ENCODE data around the gene BCL2L2. TPM values are rescaled to one million over a fixed set of nuclear protein-coding genes. Genes with fewer than 3 reads are reported as not detected.

Gene BCL2L2
- polyA plus RNA-seq, 1 of the 3 experiments (the other 2 are of a cell fraction) = 30.6 TPM

GRCh38 chr14:23320584-23321571 is 14.2 kb downstream of the BCL2L2 start, which contains the start of gene PABPN1:
TSS of gene PABPN1 (plus strand) at chr14:23321457. CDS start at chr14:23321470, 13 bp downstream.
- CTCF ChIA-PET = interaction anchor here (0.6 to 13.2 kb wide), 16 partner anchors 10 to 239 kb away, joined by 3 to 179 read pairs (median 3); partner anchors contain the start of genes BCL2L2, CMTM5, HOMEZ and NGDN
- peak; percentile 94 for DNase-seq
- TF ChIP-seq FOXM1 (IDR thresholded peaks at IDR 0.05; ENCODE audit: low read depth) = no peak
- peak; percentile 50; the same call in 1 of the 2 replicates for TF ChIP-seq SIN3A (IDR thresholded peaks at IDR 0.05; ENCODE audit: borderline replicate concordance, low read depth, low read length)
- TF ChIP-seq ELF1 (IDR thresholded peaks at IDR 0.05) = no peak
- peak; percentile 4; the same call in 1 of the 2 replicates for TF ChIP-seq NRF1 (IDR thresholded peaks at IDR 0.05; ENCODE audit: low read depth, low read length)
- no peak; the same call in 1 of the 2 replicates for TF ChIP-seq NFIC (IDR thresholded peaks at IDR 0.05; ENCODE audit: borderline replicate concordance)
- no peak for TF ChIP-seq FOXJ3 (CRISPR knock-in tag; IDR thresholded peaks at IDR 0.05)
- no peak for TF ChIP-seq EZH2phosphoT487 (IDR thresholded peaks at IDR 0.05; ENCODE audit: borderline replicate concordance, low read depth)
- TF ChIP-seq IRF3 (IDR thresholded peaks at IDR 0.05; ENCODE audit: low read depth, low read length) = peak; percentile 96
- TF ChIP-seq ZBTB33 (IDR thresholded peaks at IDR 0.05; ENCODE audit: borderline replicate concordance, low read depth) = peak; percentile 80; the same call in 1 of the 2 replicates
- TF ChIP-seq USF2 (IDR thresholded peaks at IDR 0.05; ENCODE audit: borderline replicate concordance, low read depth, low read length) = peak; percentile 59; the same call in 1 of the 2 replicates
- no peak for TF ChIP-seq MEF2A (IDR thresholded peaks at IDR 0.05; ENCODE audit: borderline replicate concordance, low read depth)
- peak; percentile 73 for TF ChIP-seq GABPA (IDR thresholded peaks at IDR 0.05; ENCODE audit: low read depth)
- peak; percentile 74 for TF ChIP-seq POLR2AphosphoS5 (IDR thresholded peaks at IDR 0.05; ENCODE audit: low read depth, low read length)
- no peak for TF ChIP-seq TCF12 (IDR thresholded peaks at IDR 0.05)
- peak; percentile 99 for TF ChIP-seq PBX3 (IDR thresholded peaks at IDR 0.05)
- TF ChIP-seq TEAD4 (IDR thresholded peaks at IDR 0.05; ENCODE audit: borderline replicate concordance, insufficient read depth) = no peak
- peak; percentile 70 for TF ChIP-seq MAX (IDR thresholded peaks at IDR 0.05; ENCODE audit: low read depth)
- TF ChIP-seq EP300 (IDR thresholded peaks at IDR 0.05; ENCODE audit: borderline replicate concordance in 1 of 2, low read depth in 1 of 2, low read length in 1 of 2) = peak in 1 of 2 experiments; percentile 27; a peak in 1 of 4 replicates
- TF ChIP-seq RXRA (IDR thresholded peaks at IDR 0.05; ENCODE audit: borderline replicate concordance, low read depth) = no peak; the same call in 1 of the 2 replicates
- peak; percentile 87 for TF ChIP-seq MXI1 (IDR thresholded peaks at IDR 0.05; ENCODE audit: low read depth, low read length)
- TF ChIP-seq RFX5 (IDR thresholded peaks at IDR 0.05; ENCODE audit: low read length) = peak; percentile 75
- peak; percentile 61 for TF ChIP-seq TAF1 (IDR thresholded peaks at IDR 0.05; ENCODE audit: borderline replicate concordance, low read depth, low read length)
- TF ChIP-seq GATA2 (CRISPR knock-in tag; IDR thresholded peaks at IDR 0.05) = no peak
- TF ChIP-seq JUND (IDR thresholded peaks at IDR 0.05) = peak; percentile 27; the same call in 1 of the 2 replicates
- TF ChIP-seq USF1 (IDR thresholded peaks at IDR 0.05; ENCODE audit: borderline replicate concordance, low read depth) = peak; percentile 94
- no peak; the same call in 1 of the 2 replicates for TF ChIP-seq FOSL2 (IDR thresholded peaks at IDR 0.05; ENCODE audit: borderline replicate concordance, low read depth)

More at GRCh38 chr14:23320584-23321571, 14.2 kb downstream of the BCL2L2 start, which contains the start of gene PABPN1:
- POLR2A ChIA-PET = interaction anchor here (0.7 to 3.5 kb wide), 12 partner anchors 10 to 794 kb away, joined by 3 to 34 read pairs (median 4); partner anchors contain the start of genes ACIN1, BCL2L2, C14orf119 and DCAF11
- Histone ChIP-seq H3K36me3 (replicated peaks in 1 of 2; ENCODE audit: control insufficient read depth in 1 of 2, insufficient read depth in 2 of 2, low read length in 1 of 2) (peaks cover 39 to 56% of the 10 kb centered on the region in 2 experiments), H3K4me2 (peak within 1 kb of the TSS; percentile 94), H3K9me3 (no peaks in the 10 kb centered on the region), H3K79me2 (ENCODE audit: insufficient read depth) (peaks cover 64% of the 10 kb centered on the region), H3K9ac (peak within 1 kb of the TSS; percentile 97), H2AFZ (ENCODE audit: low read depth) (peak within 1 kb of the TSS; percentile 74), H3K27me3 (ENCODE audit: insufficient read depth) (no peaks in the 10 kb centered on the region), H3K4me3 (ENCODE audit: low read depth in 2 of 2, low read length in 1 of 2) (peak within 1 kb of the TSS; percentile 84 to 92), H3K4me1 (ENCODE audit: control insufficient read depth in 1 of 2, insufficient read depth in 2 of 2, low read depth in 1 of 2, low read length in 1 of 2) (peaks cover 13 to 19% of the 10 kb centered on the region in 2 experiments; a peak in 3 of 4 replicates), H3K27ac (ENCODE audit: low read depth in 2 of 2, low read length in 1 of 2) (peak within 1 kb of the TSS; percentile 88 to 93), H3K9me2 (no peaks in the 10 kb centered on the region), H4K20me1 (ENCODE audit: insufficient read depth) (no peaks in the 10 kb centered on the region), H3F3A (replicated peaks; ENCODE audit: insufficient read depth) (peaks cover 40% of the 10 kb centered on the region)
- WGBS (ENCODE audit: low lambda C conversion rate) = 22% methylated on average over 18 of the region's 63 CpGs
